Glutamatergic neuron (in vitro differentiated cells): ENCODE measurements around the gene ABCA1. TPM values are rescaled to one million over a fixed set of nuclear protein-coding genes. Genes with fewer than 3 reads are reported as not detected.

Experiments
- DNase-seq: peaks from one replicate; pipeline ENCODE4 v3.0.0; 2022
- H3K27ac Mint-ChIP-seq: one replicate; pipeline ENCODE4 v1.8.0; 2020; ENCODE audit warnings: mild to moderate bottlenecking, mixed read lengths, inconsistent platforms; ENCODE audit not compliant: unreplicated experiment
- H3K27me3 Mint-ChIP-seq: one replicate; pipeline ENCODE4 v1.8.0; 2020; ENCODE audit warnings: mild to moderate bottlenecking, moderate library complexity, mixed read lengths, inconsistent platforms; ENCODE audit not compliant: unreplicated experiment
- H3K36me3 Mint-ChIP-seq: one replicate; pipeline ENCODE4 v1.8.0; 2020; ENCODE audit warnings: mild to moderate bottlenecking, mixed read lengths, inconsistent platforms; ENCODE audit not compliant: unreplicated experiment
- H3K4me1 Mint-ChIP-seq: one replicate; pipeline ENCODE4 v1.8.0; 2020; ENCODE audit warnings: mild to moderate bottlenecking, low read depth, mixed read lengths, inconsistent platforms; ENCODE audit not compliant: unreplicated experiment
- H3K4me3 Mint-ChIP-seq: one replicate; pipeline ENCODE4 v1.8.0; 2020; ENCODE audit warnings: mild to moderate bottlenecking, mixed read lengths, inconsistent platforms; ENCODE audit not compliant: unreplicated experiment
- H3K9me3 Mint-ChIP-seq: one replicate; pipeline ENCODE4 v1.8.0; 2020; ENCODE audit warnings: mild to moderate bottlenecking, moderate library complexity, mixed read lengths, inconsistent platforms; ENCODE audit not compliant: unreplicated experiment
- CTCF ChIP-seq: fragments of 200-600 bp; sonication (generic); IDR thresholded peaks from one replicate; pipeline ENCODE4 v1.5.0; 2021; ENCODE audit not compliant: partially characterized antibody, unreplicated experiment
- total RNA-seq: library from RNA; stranded (reverse); fragmentation: NEBNext Ultra II Directional; extraction: Animal tissue kit (Norgen Biotek cat#: 25700); gene quantifications from one replicate; pipeline ENCODE4 v1.2.1, GENCODE V29; 2021; ENCODE audit not compliant: unreplicated experiment

ABCA1 gene
- total RNA-seq, 1 donor from 2014 or later = 146 TPM

GRCh38 chr9:104795857-104796256, 132.1 kb downstream of the ABCA1 start:
- TF ChIP-seq CTCF = no peak
- DNase-seq = no peak
- Mint-ChIP-seq H3K27me3 (peaks cover 5% of the 10 kb centered on the region), H3K4me1 (no peaks in the 10 kb centered on the region), H3K4me3 (no peak overlapping the region), H3K27ac (no peak overlapping the region), H3K9me3 (peaks cover 20% of the 10 kb centered on the region), H3K36me3 (peaks cover 4% of the 10 kb centered on the region)

GRCh38 chr9:104795082-104795481, 132.9 kb downstream of the ABCA1 start:
- no peak for TF ChIP-seq CTCF
- H3K36me3 Mint-ChIP-seq = peaks cover 4% of the 10 kb centered on the region
- no peaks in the 10 kb centered on the region for H3K4me1 Mint-ChIP-seq
- H3K4me3 Mint-ChIP-seq = no peak overlapping the region
- peaks cover 20% of the 10 kb centered on the region for H3K9me3 Mint-ChIP-seq
- peaks cover 5% of the 10 kb centered on the region for H3K27me3 Mint-ChIP-seq
- H3K27ac Mint-ChIP-seq = no peak overlapping the region
- no peak for DNase-seq

- Mint-ChIP-seq H3K4me1 (no peaks in the 10 kb centered on the region), H3K9me3 (peaks cover 15% of the 10 kb centered on the region), H3K4me3 (no peak overlapping the region), H3K27me3 (peaks cover 5% of the 10 kb centered on the region), H3K36me3 (peaks cover 4% of the 10 kb centered on the region), H3K27ac (no peak overlapping the region)
- DNase-seq = no peak
- no peak for TF ChIP-seq CTCF
Measured at GRCh38 chr9:104794070-104794469, 133.9 kb downstream of the ABCA1 start.

- H3K36me3 Mint-ChIP-seq = no peaks in the 10 kb centered on the region
Measured at GRCh38 chr9:104788251-104788650, 139.7 kb downstream of the ABCA1 start.

More at GRCh38 chr9:104788251-104788650, 139.7 kb downstream of the ABCA1 start:
- H3K27me3 Mint-ChIP-seq = peaks cover 3% of the 10 kb centered on the region
- no peak overlapping the region for H3K4me3 Mint-ChIP-seq
- no peak for DNase-seq
- no peak overlapping the region for H3K27ac Mint-ChIP-seq
- H3K4me1 Mint-ChIP-seq = no peaks in the 10 kb centered on the region
- no peak for TF ChIP-seq CTCF
- H3K9me3 Mint-ChIP-seq = peaks cover 16% of the 10 kb centered on the region
